DMS79 (cell line): Measurements from ENCODE around the gene CUX1.

Experiments
- DNase-seq: peaks from one replicate; lab custom pipeline; 2025; lab: John Stamatoyannopoulos, UW

The CUX1 gene

DNA sequence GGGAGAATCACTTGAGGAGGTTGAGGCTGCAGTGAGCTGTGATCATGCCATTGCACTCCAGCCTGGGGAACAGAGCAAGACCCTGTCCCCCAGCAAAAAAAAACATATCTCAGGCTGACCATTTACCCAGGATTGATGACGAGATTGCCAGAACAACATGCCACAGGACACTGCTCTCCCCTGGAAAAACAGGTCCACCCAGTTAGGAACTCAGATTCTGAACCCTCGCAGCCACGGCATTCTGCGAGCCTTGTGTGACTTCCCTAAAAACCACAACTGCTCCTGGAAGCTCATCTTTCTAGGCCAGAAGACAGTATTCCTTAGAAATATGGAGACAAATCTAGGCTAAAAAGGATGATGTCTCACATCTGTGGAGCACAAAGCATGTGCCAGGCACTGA is 427.2 kb downstream of the CUX1 start:
- DNase-seq: no peak

DNA sequence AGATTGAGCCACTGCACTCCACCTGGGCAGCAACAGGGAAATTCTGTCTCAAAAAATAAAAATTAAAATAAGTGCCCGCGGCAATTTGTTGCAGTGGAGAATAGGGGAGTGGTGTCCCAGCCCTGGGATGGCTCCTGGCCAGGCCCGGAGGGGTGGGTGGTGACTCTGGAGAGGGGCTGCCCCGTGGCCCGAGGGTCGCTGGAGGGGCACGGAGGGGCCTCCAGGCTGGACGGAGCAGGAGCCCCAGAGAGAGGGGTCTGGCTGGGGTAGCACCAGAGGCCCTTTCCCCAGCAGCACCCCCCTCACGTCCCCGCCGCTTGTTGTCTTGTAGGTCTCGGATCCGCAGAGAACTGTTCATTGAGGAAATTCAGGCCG is 430.6 kb downstream of the CUX1 start:
- DNase-seq: no peak

DNA sequence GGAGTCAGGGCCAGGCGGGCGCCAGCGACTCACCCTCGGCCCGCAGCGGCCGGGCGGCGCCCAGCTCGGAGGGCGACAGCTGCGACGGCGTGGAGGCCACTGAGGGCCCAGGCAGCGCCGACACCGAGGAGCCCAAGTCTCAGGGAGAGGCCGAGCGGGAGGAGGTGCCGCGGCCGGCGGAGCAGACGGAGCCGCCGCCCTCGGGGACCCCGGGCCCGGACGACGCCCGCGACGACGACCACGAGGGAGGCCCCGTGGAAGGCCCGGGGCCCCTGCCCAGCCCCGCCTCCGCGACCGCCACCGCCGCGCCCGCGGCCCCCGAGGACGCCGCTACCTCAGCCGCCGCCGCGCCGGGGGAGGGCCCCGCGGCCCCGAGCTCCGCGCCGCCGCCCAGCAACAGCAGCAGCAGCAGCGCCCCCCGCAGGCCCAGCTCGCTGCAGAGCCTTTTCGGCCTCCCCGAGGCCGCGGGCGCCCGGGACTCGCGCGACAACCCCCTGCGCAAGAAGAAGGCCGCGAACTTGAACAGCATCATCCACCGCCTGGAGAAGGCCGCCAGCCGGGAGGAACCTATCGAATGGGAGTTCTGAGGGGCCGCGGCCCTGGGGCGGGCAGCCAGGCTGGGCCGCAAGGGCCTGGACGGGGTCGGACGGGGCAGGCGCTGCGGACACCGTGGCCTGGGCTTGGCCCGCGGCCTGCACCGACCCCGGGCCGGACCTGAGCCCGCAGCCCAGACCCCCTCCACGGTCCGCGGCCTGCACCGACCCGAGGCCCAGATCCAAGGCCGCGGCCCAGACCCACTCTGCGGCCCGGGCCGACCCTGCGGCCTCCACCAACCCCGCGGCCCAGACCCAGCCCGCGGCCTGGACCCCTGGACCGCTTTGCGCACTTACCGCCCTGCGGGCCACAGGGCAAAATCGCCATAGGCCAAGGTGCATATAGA is 431.3 kb downstream of the CUX1 start:
- no peak for DNase-seq

DNA sequence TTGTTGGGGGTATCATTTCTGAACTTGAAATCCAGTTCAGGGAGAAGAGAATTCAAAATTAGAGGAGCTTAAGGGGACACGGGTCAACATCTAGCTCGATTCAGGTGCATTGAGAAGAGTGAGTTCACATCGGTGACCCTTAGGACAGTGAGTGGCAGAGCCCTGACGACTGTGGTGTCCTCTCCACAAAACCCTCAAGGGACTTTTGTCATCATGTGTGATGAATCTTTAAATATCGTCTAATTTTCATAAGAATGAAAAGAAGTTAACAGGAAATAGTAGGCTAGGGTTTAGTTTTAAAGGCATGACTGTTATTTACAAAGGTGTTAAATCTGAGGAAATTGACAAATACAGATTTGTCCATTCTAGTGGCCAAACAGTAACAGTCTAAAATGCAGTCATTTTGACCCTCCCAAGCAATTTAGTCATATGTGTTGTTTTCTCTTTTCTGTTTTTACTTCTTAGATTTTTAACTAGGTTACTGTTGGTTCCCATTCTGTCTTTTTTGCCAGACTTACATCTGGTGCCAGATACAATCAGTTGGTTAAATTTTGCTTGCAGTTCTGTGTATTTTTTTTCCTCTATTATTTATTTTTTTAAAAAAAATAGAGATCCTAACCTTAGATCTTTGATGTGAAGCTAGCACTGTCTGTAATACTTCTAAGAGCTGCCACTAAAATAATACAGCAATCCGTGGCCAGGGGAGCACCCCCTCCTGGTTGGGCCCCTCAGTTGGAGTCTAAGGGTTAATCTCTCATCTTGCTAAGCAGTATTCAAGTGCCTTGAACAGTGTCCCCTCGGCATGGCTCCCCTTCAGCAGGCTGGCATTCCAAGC is 434.3 kb downstream of the CUX1 start:
- DNase-seq: no peak

DNA sequence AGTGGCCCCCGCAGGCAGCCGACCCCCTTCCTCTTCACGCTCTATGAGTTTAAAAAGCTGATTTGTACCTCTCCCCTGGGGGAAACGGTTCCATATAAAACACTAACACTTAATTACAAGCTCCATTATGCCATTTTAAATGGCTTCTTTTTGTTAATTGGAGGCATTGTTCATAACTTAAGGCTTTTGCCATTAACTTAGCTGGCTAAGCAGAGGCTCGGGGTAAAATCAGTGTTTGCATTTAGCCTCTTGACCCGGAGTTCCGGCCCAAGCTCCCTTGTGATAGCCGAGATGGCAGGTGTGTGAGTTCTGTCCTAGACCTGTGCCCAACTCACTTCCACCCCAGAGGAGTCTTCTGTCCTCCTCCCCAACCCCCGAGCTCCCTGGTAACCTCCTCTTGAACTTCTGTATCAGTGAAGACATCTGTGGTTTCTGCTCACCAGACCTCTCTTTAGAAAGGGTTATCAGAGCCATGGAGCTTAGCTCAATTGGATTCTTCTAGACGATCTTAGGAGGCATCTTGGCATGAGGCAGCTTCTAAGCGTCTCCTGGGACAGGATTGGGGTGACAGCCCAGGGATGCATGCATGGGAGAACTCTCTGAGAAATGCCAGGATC is 435.0 kb downstream of the CUX1 start:
- no peak for DNase-seq

DNA sequence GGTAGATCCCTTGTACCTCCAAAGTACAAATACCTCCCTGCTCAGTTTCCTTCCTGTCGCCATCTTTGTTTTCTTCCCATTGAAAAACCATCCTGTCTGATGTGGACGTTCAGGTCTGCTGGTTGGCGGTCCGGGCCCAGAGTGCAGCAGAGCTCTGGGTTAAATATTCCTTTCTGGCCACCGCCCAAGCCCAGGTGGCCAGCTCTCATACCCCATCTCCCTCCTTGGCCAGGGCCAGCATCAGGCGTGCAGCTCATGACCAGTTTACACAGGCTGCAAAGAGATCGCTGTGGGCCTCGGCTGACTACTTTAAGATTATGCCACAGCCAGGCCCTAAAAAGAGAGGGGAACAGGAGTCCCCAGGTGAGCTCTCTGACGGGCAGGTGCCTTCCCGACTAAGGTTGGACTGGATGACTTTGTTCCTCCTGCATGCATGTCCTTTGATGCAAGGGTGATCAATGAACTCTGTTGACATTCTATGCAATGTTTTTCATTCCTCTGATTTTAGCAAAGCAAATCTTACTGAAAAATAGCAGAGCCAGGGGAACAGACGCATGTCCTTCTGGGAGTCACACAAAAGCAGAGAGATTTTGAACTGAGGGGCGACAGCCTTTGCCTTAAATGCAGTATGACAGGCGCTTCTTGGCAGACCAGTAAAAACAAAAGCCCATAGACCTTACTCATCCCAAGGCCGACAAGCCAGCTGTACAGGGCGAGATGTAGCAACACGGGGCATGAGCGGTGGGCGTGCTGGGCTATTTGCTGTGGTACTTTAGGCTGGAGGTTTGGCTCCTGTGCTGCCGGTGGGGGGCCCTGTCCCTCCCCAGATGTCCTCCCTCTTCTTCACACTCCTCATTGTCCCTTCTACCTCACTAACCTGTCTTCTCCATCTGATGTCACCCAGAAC is 435.9 kb downstream of the CUX1 start:
- no peak for DNase-seq

DNA sequence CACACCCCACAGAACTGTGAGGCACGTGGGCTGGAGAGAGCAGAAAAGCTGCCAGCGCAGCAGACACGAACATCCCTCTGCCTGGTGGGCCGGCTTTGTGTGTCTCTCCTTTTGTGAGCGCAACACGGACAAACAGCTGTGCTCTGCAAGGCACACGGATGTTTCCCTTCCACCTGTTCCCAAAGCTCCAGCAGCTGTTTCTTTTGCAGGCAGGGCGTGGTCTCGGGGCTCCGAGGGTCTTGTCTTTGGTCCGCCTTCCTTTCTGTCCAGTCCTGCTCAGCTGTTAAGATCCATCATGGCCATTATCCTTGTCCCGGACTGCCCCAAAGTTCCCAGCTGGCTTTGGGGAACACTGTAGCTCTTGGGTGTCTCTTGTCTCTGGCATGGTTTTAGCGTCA is 436.5 kb downstream of the CUX1 start:
- no peak for DNase-seq

DNA sequence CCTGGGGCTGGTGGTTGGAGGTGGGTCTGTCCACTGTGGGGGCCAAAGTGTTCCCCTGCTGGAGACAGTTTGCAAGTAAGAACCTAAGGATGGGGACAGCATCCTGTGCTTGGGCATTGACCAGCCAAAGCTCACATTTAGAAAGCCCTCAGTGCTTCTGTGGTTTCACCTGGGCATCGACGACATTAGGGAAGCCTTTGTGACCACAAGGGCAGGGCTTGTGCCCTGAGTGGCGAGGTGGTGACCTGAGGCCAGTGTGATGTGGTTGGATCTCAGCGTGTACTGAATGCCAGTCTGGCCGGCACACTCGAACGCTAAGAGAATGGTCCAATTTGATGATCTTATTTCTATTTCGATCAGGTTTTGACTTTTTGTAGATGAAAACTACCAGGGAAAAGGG is 437.1 kb downstream of the CUX1 start:
- no peak for DNase-seq

DNA sequence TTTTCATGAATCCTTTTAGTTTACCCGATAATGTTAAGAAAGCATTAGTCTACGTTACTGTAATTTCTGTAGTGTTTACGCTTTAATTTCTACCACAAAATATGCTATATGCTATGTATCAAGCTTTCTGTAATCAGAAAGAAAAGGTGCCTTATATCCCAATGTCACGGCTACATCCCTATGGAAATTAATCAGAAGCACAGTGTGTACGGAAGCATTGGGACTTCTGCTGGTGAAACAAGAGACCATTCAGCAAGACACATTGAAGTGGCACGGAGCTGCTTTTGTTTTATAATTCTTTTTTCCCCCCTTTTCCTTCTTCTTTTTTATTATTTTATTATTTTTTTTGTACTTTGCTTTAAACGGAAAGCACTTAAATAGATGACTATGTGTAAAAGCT is 438.1 kb downstream of the CUX1 start:
- DNase-seq: no peak

DNA sequence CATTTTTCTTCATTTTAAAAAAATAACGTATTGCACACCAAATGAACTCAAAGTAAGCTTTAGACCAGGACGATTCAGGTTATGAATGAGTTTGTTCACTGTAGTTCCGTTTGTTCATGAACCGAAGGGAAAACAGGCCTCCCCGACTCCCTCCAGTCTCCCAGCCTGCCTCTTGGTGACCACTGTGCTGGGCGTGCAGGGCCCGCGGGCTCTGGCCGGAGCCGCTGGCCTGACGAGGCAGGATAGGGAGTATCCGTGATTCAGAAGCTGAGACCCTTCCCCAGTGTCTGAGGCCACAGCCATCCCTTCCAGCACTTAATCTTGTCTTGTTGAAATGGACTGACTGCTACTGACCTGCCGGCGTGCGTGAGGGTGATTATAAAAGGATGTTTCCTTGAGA is 438.5 kb downstream of the CUX1 start:
- no peak for DNase-seq

DNA sequence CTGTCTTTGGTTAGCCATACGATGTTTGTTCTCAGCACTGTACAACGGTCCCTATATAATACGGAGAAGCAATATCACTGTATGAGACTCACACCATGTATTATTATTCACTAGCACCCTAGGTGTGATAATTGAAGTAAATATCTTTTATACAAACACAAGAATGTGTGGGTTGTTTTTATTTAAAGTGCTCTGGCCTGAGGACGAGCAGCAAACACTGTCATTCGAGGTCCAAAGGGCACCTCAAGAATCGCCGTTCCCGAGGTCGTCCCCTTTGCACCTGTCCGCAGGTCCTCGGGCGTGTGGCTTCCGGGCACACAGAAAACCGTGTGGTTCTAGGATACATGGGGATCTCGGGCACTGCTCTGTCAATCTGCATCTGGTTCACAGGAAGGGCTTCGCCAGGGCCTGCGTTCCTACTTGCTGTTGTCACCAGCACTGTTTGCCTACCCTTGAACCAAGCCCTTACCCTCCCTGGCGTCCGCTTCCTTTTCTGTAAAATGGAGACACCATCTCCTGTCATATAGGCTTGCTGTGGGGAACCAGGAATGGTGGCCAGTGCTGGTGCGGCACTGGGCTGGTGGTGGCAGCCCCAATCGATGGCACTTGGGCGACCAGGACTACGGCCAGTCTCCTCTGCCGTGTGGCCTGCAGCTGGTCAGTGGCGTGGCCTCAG is 440.8 kb downstream of the CUX1 start:
- no peak for DNase-seq

DNA sequence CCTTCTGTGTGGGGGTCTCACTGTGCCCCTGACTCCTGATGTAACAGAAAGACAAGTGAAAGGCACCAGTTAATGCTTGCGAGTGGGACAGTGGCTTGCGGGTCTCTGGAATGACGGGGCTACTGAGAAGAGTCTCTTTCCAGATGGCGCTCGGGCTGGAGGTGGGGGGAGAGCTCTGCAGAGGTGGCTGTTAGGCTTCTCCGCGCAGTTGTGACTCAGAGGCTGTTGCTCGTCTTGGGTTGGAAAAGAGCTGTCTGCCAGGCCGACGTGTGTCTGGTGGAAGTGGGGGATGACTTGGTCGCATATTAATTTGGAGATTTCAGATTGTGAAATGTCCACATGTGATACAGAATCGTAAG is 441.3 kb downstream of the CUX1 start:
- DNase-seq: no peak

DNA sequence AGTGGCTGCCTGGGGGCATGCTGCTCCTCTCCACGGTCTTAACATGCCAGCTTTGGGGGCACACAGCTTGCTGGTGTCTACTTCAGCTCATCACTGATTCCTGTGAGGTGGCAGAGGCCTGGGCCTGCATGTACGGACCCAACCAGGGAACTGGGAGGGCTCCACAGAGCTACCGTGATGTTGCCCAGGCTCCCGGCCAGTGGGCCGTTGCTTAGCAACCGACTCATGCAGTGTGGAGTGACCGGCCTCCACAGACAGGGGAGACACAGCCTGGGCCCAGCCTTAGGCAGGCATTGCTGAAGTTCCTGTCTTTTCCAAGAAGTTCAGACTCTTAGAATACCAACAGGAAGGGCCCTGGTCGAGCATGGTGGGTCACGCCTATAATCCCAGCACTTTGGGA is 443.4 kb downstream of the CUX1 start:
- no peak for DNase-seq

DNA sequence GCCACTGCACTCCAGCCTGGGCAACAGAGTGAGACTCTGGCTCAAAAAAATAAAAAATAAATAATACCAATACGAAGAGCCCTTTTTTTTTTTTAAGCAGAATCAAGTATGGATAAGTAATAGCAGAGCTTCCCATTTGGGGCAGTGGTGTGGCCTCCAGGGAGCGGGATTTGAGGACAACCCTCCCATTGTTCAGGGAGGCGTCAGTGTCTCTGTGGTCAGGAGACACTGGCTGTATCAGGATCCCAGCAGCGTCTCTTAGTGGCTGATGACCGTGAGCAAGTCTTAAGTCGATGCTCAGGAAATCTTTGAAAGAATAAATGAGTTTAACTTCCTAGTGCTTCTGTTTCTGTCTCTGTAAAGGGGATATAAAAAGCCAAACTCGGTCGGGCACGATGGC is 444.0 kb downstream of the CUX1 start:
- no peak for DNase-seq

DNA sequence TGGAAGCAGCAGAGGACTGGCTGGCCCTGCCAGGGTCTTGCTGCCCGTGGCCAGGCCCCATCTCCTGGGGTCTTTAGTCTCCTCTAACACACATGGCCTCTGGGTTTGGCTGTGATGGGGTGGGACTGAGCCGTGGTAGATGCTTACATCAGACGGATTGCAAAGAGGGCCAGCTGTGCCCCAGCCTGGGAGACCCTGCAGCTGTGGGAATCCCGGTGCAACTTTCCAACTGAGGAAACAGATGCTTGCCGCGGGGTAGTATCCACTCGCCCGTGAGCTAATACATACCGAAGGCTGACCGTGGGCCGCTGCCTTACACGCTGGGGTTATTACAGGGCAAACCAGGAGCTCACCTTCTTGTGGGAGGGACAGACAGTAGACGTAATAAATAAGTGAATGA is 445.1 kb downstream of the CUX1 start:
- no peak for DNase-seq

DNA sequence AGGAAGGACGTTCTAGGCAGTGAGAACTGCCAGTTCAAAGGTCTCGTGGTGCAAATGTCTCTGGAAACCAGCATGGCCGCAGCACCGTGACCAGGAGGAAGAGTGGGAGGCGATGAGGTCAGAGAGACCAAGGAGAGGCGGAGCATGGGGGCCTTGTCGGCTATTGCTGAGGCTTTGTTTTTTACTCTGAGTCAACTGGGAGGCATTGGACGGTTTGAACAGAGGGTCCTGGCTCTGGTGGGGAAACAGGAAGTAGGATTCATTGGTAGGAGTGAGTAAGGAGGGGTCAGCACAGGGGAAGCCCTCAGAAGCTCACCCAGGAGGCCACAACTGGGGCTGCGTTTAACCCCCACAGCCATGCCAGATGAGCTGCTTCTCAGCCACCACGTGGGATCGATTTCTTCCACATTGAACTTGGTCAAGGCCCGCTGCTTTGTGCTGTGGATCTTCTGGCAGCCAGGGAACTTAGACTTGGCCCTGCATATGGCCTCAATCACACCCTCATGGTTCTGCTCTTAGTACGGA is 447.0 kb downstream of the CUX1 start:
- DNase-seq: no peak

DNA sequence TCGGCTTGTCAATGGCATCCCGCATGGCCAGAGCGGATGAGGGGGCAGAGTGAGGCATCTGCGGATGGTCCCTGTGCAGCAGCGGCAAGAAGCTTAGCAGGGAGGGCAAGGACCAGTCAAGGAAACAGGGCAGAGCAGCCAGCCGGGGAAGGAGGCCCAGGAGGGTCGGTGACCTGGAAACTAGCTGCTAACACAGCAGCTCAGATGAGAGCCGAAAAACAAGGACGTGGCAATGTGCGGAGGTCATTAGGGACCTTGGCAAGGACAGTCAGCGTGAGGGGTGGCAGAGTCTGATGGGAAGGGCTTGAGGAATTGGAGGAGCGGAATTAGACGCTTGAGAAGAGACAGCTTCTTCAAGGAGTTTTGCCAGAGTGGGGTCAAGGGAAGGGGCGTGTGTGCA is 449.1 kb downstream of the CUX1 start:
- no peak for DNase-seq

DNA sequence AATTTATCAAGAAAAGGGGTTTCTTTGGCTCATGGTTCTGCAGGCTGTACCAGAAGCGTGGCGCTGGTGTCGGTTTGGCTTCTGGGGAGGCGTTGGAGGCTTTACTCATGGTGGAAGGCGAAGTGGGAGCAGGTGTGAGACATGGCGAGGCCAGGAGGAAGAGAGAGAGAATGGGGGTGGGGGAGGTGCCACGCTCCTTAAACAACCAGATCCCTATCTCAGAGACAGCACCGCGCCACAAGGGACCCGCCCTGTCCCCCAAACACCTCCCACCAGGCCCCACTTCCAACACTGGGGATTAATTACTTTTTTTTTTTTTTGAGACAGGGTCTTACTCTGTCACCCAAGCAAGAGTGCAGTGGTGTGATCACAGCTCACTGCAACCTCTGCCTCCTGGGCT is 451.2 kb downstream of the CUX1 start:
- no peak for DNase-seq

DNA sequence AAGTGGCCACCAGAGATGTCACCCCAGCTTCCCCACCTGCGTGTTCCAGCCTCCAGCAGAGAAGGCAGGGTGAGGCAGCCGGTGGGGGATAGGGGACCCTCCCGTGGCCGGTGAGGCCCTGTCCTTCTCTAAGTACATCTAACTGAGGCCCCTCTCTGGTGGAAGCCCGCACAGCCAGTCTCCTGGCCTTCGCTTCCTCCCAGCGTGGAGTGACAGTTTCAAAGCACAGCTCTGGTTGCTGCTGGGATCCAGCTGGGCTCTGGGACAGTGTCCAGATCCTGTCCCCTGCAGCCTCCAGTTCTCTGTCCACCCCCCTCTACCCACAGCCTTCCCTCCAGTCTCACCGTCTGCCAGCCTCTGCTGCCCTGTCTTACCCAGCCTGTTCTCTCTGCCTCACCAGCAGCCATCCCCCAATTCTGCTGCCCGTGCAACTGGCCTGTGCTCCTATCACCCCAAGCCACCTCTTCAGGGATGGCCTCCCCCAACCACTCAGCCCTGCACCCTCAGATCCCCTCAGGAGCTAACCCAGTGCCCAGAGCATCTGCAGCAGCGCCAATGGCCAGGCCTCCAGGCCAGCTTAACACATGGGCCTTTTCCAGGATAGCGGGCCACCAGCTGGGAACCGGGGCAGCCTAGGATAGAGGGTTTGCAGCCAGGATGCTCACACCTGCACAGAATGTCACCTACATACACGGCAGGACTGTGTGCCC is 452.9 kb downstream of the CUX1 start:
- DNase-seq: no peak

DNA sequence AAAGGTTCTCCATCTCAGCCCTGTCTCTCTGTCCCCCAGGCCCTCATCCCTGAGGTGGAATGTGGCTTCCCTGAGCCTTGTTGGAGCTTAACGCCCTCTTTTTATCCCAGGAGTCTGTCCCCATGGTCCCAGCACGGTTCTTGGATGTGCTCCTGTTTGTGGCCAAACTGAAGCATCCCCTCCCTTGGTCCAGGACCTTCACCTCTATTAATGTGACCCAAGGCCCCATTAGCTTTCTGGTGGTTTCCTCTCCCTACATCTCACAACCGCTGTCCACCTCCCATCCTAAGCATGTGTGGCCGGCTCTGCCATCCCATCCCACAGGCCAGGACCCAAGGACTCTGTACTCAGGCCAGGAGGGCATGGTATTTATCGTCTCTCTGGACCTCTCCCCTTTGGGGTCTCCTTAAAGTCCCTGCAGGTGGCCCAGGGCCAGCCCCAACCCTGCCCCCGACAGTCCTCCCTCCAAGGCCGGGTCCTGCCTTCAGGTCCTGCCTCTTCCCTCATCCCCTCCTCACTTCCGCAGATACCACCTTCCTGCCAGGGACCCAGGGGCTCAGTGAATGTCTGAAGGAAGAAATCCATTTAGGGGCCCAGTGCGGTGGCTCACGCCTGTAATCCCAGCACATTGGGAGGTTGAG is 453.9 kb downstream of the CUX1 start:
- DNase-seq: no peak
